ENCODE data around the gene CRIP2.

- no peak for TF ChIP-seq CTCF (IDR thresholded peaks at IDR 0.05)
- no peak for TF ChIP-seq POLR2A (IDR thresholded peaks at IDR 0.05)
Observed at GRCh38 chr14:105464501-105464900, 10.1 kb upstream of the CRIP2 start.
